Neuronal stem cell (in vitro differentiated cells): ENCODE data around the gene PDE7B.

Experiments
- DNase-seq: peaks from one replicate; pipeline ENCODE4 v3.0.0-alpha.2; 2013; ENCODE audit warnings: low spot score
- H2AFZ ChIP-seq: one replicate; pipeline ENCODE4 v1.6.1; 2013; ENCODE audit warnings: mild to moderate bottlenecking, low read length, inconsistent platforms
- H2AK5ac ChIP-seq: 2 replicates; pipeline ENCODE4 v1.6.1; 2013; ENCODE audit warnings: low read depth, mild to moderate bottlenecking, inconsistent platforms, low read length, moderate library complexity, mixed read lengths
- H2BK120ac ChIP-seq: 2 replicates; pipeline ENCODE4 v1.6.1; 2013; ENCODE audit warnings: low read depth, mild to moderate bottlenecking, inconsistent platforms, low read length, moderate library complexity, mixed read lengths
- H2BK12ac ChIP-seq: one replicate; pipeline ENCODE4 v1.6.1; 2013; ENCODE audit warnings: low read length, inconsistent platforms
- H2BK15ac ChIP-seq: 2 replicates; pipeline ENCODE4 v1.6.1; 2013; ENCODE audit warnings: mild to moderate bottlenecking, low read length, inconsistent platforms, mixed read lengths
- H2BK5ac ChIP-seq: one replicate; pipeline ENCODE4 v1.6.1; 2013; ENCODE audit warnings: inconsistent platforms, mild to moderate bottlenecking, low read length, moderate library complexity
- H3K14ac ChIP-seq: one replicate; pipeline ENCODE4 v1.6.1; 2013; ENCODE audit warnings: low read length, inconsistent platforms
- H3K18ac ChIP-seq: 2 replicates; pipeline ENCODE4 v1.6.1; 2013; ENCODE audit warnings: low read length, inconsistent platforms
- H3K23ac ChIP-seq: 2 replicates; pipeline ENCODE4 v1.6.1; 2013; ENCODE audit warnings: low read depth, mild to moderate bottlenecking, mixed read lengths, low read length, inconsistent platforms; ENCODE audit not compliant: poor library complexity
- H3K27ac ChIP-seq: replicated peaks from 3 replicates; pipeline ENCODE4 v1.5.1; 2013; ENCODE audit warnings: low read length, inconsistent platforms
- H3K27me3 ChIP-seq, 3 experiments: 2 replicates each; pipeline ENCODE4 v1.6.1; 2013; ENCODE audit warnings: low read length in 3 of 3, mild to moderate bottlenecking in 2 of 3, inconsistent platforms in 1 of 3, low read depth in 1 of 3, mixed read lengths in 1 of 3, moderate library complexity in 1 of 3; ENCODE audit not compliant: control insufficient read depth in 3 of 3, insufficient read depth in 3 of 3
- H3K36me3 ChIP-seq, 2 donors: replicated peaks in 1 of 2; 2 replicates each; pipeline ENCODE4 v1.6.1; 2013; ENCODE audit warnings: low read length in 2 of 2; ENCODE audit not compliant: control insufficient read depth in 2 of 2, insufficient read depth in 2 of 2
- H3K4ac ChIP-seq: 2 replicates; pipeline ENCODE4 v1.6.1; 2013; ENCODE audit warnings: inconsistent platforms, mild to moderate bottlenecking, low read length, moderate library complexity
- H3K4me1 ChIP-seq, 2 donors: 1 replicate in 1 of 2; 2 replicates in 1 of 2; pipeline ENCODE4 v1.6.1; 2013; ENCODE audit warnings: low read length in 2 of 2, low read depth in 1 of 2; ENCODE audit not compliant: control insufficient read depth in 2 of 2, insufficient read depth in 1 of 2
- H3K4me2 ChIP-seq: one replicate; pipeline ENCODE4 v1.6.1; 2013; ENCODE audit warnings: mild to moderate bottlenecking, low read length, inconsistent platforms; ENCODE audit not compliant: insufficient read depth, poor library complexity, severe bottlenecking
- H3K4me3 ChIP-seq, 2 donors: 2 replicates each; pipeline ENCODE4 v1.5.1; 2013; ENCODE audit warnings: low read length in 2 of 2, mild to moderate bottlenecking in 2 of 2, inconsistent platforms in 1 of 2, moderate library complexity in 1 of 2
- H3K79me1 ChIP-seq: one replicate; pipeline ENCODE4 v1.6.1; 2013; ENCODE audit warnings: low read depth, mild to moderate bottlenecking, inconsistent platforms, low read length, moderate library complexity
- H3K9ac ChIP-seq: one replicate; pipeline ENCODE4 v1.6.1; 2013; ENCODE audit warnings: mild to moderate bottlenecking, low read depth, low read length, inconsistent platforms; ENCODE audit not compliant: poor library complexity
- H3K9me3 ChIP-seq, 2 donors: replicated peaks in 1 of 2; 2 replicates each; pipeline versions ENCODE3 to v1.6.1; 2013; ENCODE audit warnings: low read length in 2 of 2, mild to moderate bottlenecking in 2 of 2, inconsistent platforms in 1 of 2, low read depth in 1 of 2, mixed read lengths in 1 of 2, moderate library complexity in 1 of 2; ENCODE audit not compliant: control insufficient read depth in 2 of 2, insufficient read depth in 1 of 2
- H4K8ac ChIP-seq: one replicate; pipeline ENCODE4 v1.6.1; 2013; ENCODE audit warnings: low read depth, mild to moderate bottlenecking, inconsistent platforms, low read length, moderate library complexity
- H4K91ac ChIP-seq: one replicate; pipeline ENCODE4 v1.6.1; 2013; ENCODE audit warnings: low read length, low read depth, mild to moderate bottlenecking, inconsistent platforms; ENCODE audit not compliant: poor library complexity
- WGBS, 2 donors: extraction: QIAGEN DNeasy Blood & Tissue Kit; methylation state at CpG; one replicate each; pipeline ENCODE4 v1.1.7; 2013; ENCODE audit warnings: missing lambda C conversion rate in 2 of 2, mixed read lengths in 1 of 2; ENCODE audit not compliant: insufficient read length in 2 of 2, insufficient replicate concordance in 1 of 2; ENCODE audit errors: extremely low coverage in 2 of 2; 5-methylcytosine and 5-hydroxymethylcytosine counted together

PDE7B gene

GRCh38 chr6:135897087-135897486 lies 45.6 kb downstream of the PDE7B start:
- no peak for DNase-seq
- Histone ChIP-seq H3K4me2 (no peak overlapping the region), H3K36me3 (no peaks in the 10 kb centered on the region), H3K23ac (no peak overlapping the region), H2AFZ (no peak overlapping the region), H3K27me3 (no peaks in the 10 kb centered on the region), H4K91ac (no peak overlapping the region), H3K4me1 (no peaks in the 10 kb centered on the region), H4K8ac (no peak overlapping the region), H2BK120ac (no peak overlapping the region), H2BK12ac (no peak overlapping the region), H3K9ac (no peak overlapping the region), H3K9me3 (no peaks in the 10 kb centered on the region), H2BK5ac (no peak overlapping the region), H3K18ac (no peak overlapping the region), H3K27ac (no peak overlapping the region), H3K14ac (no peak overlapping the region), H3K79me1 (no peaks in the 10 kb centered on the region), H3K4ac (no peak overlapping the region), H2AK5ac (no peak overlapping the region), H3K4me3 (no peak overlapping the region), H2BK15ac (no peak overlapping the region)
- WGBS, 2 donors = no CpG with 5 or more reads among the region's 1 CpG

- H3K4me1 ChIP-seq = peaks cover 0 to 1% of the 10 kb centered on the region in 2 donors
- H4K91ac ChIP-seq = no peak overlapping the region
- H3K27ac ChIP-seq = no peak overlapping the region
- H2BK5ac ChIP-seq = no peak overlapping the region
- H2BK12ac ChIP-seq = no peak overlapping the region
- H3K4me2 ChIP-seq = no peak overlapping the region
- H2BK120ac ChIP-seq = no peak overlapping the region
- no peak overlapping the region for H2BK15ac ChIP-seq
- H3K18ac ChIP-seq = no peak overlapping the region
- no peak for DNase-seq
- H3K14ac ChIP-seq = no peak overlapping the region
- no peak overlapping the region for H3K4me3 ChIP-seq
- no peaks in the 10 kb centered on the region for H3K79me1 ChIP-seq
- H2AFZ ChIP-seq = no peak overlapping the region
- no peak overlapping the region for H3K9ac ChIP-seq
- H3K36me3 ChIP-seq = no peaks in the 10 kb centered on the region
- no peak overlapping the region for H2AK5ac ChIP-seq
- no peak overlapping the region for H4K8ac ChIP-seq
- no peaks in the 10 kb centered on the region for H3K9me3 ChIP-seq
- no CpG with 5 or more reads among the region's 6 CpGs for WGBS, 2 donors
- no peak overlapping the region for H3K23ac ChIP-seq
- no peak overlapping the region for H3K4ac ChIP-seq
- no peaks in the 10 kb centered on the region for H3K27me3 ChIP-seq
Measured at GRCh38 chr6:135901774-135902524, 50.4 kb downstream of the PDE7B start.

GRCh38 chr6:135902756-135903331 lies 51.3 kb downstream of the PDE7B start:
- H3K18ac ChIP-seq = no peak overlapping the region
- H2BK15ac ChIP-seq = no peak overlapping the region
- H3K27me3 ChIP-seq = no peaks in the 10 kb centered on the region
- H2BK5ac ChIP-seq = no peak overlapping the region
- no peak for DNase-seq
- H3K9ac ChIP-seq = no peak overlapping the region
- H3K4me1 ChIP-seq = peaks cover 0 to 1% of the 10 kb centered on the region in 2 donors
- H3K14ac ChIP-seq = no peak overlapping the region
- H4K8ac ChIP-seq = no peak overlapping the region
- no peak overlapping the region for H3K27ac ChIP-seq
- H2AFZ ChIP-seq = no peak overlapping the region
- H4K91ac ChIP-seq = no peak overlapping the region
- H3K36me3 ChIP-seq = no peaks in the 10 kb centered on the region
- H3K9me3 ChIP-seq = no peaks in the 10 kb centered on the region
- no peak overlapping the region for H3K23ac ChIP-seq
- H3K79me1 ChIP-seq = no peaks in the 10 kb centered on the region
- no peak overlapping the region for H2BK120ac ChIP-seq
- H2AK5ac ChIP-seq = no peak overlapping the region
- no peak overlapping the region for H3K4me2 ChIP-seq
- H3K4me3 ChIP-seq = no peak overlapping the region
- WGBS, 2 donors = no CpG with 5 or more reads among the region's 2 CpGs
- no peak overlapping the region for H3K4ac ChIP-seq
- H2BK12ac ChIP-seq = no peak overlapping the region

GRCh38 chr6:135904666-135905065 lies 53.2 kb downstream of the PDE7B start:
- Histone ChIP-seq H2BK15ac (no peak overlapping the region), H3K79me1 (no peaks in the 10 kb centered on the region), H2AFZ (no peak overlapping the region), H3K27me3 (no peaks in the 10 kb centered on the region), H3K36me3 (no peaks in the 10 kb centered on the region), H3K27ac (no peak overlapping the region), H3K9me3 (no peaks in the 10 kb centered on the region), H2BK120ac (no peak overlapping the region), H3K9ac (no peak overlapping the region), H3K4me2 (no peak overlapping the region), H4K91ac (no peak overlapping the region), H2BK5ac (no peak overlapping the region), H3K4ac (no peak overlapping the region), H3K14ac (no peak overlapping the region), H3K4me3 (no peak overlapping the region), H3K4me1 (peaks cover 0 to 1% of the 10 kb centered on the region in 2 donors), H3K18ac (no peak overlapping the region), H2AK5ac (no peak overlapping the region), H3K23ac (no peak overlapping the region), H4K8ac (no peak overlapping the region), H2BK12ac (no peak overlapping the region)
- no peak for DNase-seq
- WGBS, 2 donors = no CpG with 5 or more reads among the region's 2 CpGs
